Femur (tissue), 1 donor: ENCODE results near the gene HSD17B2.
A peak's percentile ranks its signal among the peaks of the same experiment; 100 is the strongest.
"Not testable (repeated sequence)": the region's sequence is repeated elsewhere in the genome, so short reads cannot be mapped to it uniquely, and the experiment has no call there.

Source experiments
- DNase-seq: peaks from one replicate; pipeline ENCODE4 v3.0.0-alpha.2; 2017

HSD17B2 gene, protein sequence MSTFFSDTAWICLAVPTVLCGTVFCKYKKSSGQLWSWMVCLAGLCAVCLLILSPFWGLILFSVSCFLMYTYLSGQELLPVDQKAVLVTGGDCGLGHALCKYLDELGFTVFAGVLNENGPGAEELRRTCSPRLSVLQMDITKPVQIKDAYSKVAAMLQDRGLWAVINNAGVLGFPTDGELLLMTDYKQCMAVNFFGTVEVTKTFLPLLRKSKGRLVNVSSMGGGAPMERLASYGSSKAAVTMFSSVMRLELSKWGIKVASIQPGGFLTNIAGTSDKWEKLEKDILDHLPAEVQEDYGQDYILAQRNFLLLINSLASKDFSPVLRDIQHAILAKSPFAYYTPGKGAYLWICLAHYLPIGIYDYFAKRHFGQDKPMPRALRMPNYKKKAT

GRCh38 chr16:82034981-82035612, at the start of gene HSD17B2:
Gene HSD17B2, plus strand, starts transcription at chr16:82035253. Its CDS starts 172 bp downstream, at chr16:82035425.
- no peak for DNase-seq

DNA sequence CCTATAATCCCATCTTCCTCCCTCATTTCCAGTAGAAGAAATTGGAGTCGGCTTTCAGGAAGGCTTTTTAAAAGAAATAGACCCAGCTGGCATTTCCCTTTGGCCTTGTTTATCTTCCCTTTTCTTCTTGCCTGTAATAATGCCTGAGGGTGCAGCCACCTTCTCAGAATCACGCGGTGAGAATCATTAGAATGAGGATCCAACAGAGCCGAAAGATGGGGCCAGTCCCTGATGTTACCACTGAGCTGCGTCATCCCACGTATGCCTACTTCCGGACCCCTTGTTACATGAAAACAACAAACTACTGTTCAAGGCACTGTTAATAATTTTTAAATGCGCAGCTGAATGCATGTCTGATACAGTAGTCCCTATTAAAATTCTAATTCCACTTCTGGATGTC, 47.9 kb upstream of the HSD17B2 start:
- no peak for DNase-seq

- no peak for DNase-seq
Measured at GRCh38 chr16:81987706-81988105, 47.3 kb upstream of the HSD17B2 start.

GRCh38 chr16:81992859-81993258, 42.2 kb upstream of the HSD17B2 start:
- DNase-seq, result no peak

DNA sequence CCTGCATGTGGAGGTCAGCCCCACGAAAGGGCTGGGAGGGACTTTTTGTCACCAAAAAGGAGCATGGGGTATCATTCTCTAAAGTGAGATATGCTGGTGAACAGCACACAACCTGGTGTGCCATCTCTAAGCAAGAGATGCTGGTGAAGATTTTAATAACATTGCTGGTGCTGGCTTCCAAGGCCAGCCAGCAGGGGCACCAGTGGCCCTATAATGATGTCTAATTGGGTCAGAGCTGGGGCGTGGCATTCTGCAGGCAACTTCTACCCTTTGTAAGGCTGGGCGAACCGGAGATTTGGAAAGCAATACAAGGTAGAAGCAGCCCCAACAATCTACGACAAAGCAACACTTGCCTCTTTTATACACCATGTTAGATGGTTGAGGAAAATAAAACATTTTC, 40.6 kb upstream of the HSD17B2 start:
- DNase-seq, result no peak

GRCh38 chr16:81995651-81996050, 39.4 kb upstream of the HSD17B2 start:
- DNase-seq, result no peak

DNA sequence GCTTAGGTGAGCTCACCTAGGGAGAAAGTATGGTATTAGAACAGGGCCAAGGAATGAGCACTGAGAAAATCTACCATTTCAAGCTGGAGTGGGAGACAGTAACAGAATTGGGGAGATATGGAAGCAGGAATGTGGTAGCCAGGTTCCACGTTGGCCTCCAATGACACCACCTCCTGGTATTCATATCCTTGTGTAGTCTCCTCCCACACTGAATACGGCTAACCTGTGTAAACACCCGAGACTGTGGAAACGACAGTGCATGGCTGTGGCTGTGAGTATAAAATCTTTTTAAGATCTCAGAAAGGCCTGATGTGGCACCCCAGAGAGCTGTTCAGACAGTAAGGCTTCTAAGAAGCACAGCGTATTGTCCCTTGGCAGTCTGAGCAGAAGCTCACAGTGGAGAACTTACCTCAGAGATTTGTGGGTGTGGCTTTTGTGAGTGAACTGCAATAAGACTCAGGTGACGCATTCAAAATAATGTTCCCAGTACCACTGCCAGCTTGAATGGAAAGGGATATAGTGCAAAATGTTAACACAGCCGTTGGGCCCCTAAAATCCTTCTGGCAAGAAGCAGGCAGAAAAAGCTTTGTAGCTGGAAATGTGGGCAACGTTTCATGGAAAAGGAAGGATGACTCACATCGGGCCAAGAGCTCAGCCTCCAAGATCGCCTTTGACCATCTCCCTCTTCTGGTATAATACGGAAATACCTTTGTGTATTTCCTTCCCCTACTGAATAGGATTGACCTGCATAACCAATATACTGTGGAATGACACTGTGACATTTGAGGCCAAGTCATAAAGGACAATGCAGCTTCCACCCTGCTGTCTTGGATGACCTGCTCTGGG, 38.2 kb upstream of the HSD17B2 start:
- DNase-seq, result peak; percentile 81

DNA sequence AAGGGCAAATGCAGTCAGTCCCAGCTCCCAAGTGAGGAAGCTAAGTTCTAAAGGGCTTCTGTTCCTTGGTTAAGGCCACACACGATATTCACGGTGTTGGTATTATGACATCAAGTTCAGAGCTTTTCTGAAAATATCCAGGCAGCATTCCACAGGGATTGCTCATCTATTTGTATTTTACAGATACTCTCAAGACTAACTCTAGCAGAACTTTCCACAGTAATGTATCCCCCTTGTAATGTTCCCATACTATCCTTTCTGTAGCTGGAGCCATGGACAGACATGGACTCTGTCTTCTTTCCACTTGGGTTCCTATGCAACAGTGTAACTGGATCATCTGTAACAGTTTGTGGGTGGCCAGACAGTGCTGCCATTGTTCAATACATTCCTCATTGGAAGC, 37.3 kb upstream of the HSD17B2 start:
- DNase-seq, result no peak

- no peak for DNase-seq
Measured at GRCh38 chr16:82002831-82003230, 32.2 kb upstream of the HSD17B2 start.

GRCh38 chr16:82004601-82005000, 30.5 kb upstream of the HSD17B2 start:
- DNase-seq, result no peak

DNA sequence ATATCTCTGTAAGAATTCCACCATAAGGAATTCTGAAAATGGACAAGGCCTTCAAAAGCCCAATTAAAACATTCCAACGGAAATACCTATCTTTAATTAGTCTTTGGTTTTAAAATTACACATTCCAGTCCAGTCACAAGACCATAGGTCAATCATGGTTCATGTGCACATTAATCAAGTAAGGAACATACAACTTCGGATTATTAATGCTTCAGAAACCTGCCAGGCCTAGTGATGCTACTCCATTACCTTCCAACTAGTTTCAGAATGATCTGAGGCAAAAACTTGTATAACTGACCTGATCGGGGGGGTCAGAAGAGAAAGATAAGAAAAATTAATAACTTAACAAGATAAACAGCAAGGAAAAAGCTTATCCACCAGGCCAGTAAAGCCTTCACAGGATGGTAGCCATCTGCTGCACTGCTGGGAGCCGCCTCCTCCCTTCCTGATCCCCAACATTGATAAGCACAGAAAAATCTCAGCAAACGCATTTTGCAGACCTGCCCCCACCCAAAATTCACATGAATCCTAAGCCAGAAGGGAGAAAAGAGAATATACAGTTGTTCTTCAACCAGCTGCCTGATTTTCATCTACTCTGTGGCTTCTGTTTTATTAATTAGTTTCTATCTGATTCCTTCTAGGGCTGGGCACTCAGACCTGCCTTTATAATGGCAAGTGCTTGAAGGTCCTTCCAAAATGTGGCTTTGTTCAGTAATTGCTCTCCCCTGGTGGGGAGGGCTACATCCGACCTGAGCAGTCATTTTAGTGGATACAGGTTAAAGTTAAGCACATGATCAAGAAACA, 29.8 kb upstream of the HSD17B2 start:
- DNase-seq, result no peak

GRCh38 chr16:82006036-82006435, 29.0 kb upstream of the HSD17B2 start:
- no peak for DNase-seq

DNA sequence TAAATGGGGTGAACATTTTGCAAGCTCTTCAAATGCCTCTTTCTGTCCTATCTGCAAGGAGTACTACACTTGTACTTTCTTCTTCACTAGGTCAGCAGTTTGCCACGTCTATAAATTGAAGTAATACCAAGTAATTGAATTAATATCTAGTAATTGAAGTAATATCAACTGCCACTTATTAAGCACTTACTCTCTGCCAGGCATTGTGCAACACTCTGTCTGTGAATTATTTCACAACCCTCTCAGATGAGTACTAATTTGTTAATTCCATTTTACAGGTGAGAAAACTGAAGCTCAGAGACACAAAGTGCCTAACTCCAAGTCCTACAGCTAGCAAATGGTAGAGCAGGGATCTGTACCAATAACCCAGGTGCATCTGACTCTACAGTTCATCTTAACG, 27.9 kb upstream of the HSD17B2 start:
- no peak for DNase-seq

DNA sequence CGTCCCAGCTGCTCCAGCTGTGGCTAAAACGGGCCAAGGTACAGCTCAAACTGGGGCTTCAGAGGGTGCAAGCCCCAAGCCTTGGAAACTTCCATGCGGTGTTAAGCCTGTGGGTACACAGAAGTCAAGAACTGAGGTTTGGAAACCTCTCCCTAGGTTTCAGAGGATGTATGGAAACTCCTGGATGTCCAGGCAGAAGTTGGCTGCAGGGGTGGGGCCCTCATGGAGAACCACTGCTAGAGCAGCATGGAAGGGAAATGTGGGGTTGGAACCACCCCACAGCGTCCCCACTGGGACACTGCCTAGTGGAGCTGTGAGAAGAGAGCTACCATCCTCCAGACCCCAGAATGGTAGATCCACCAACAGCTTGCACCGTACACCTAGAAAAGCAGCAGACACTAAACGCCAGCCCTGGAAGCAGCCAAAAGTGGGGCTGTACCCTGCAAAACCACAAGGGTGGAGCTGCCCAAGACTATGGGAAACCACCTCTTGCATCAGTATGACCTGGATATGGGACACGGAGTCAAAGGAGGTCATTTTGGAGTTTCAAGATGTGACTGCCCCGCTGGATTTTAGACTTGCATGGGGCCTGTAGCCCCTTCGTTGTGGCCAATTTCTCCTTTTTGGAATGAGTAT, 26.0 kb upstream of the HSD17B2 start:
- no peak for DNase-seq

- not testable (repeated sequence) for DNase-seq
Measured at GRCh38 chr16:82009789-82010188, 25.3 kb upstream of the HSD17B2 start.

GRCh38 chr16:82010649-82011048, 24.4 kb upstream of the HSD17B2 start:
- DNase-seq, result no peak

- peak; percentile 25 for DNase-seq
Measured at GRCh38 chr16:82011199-82011641, 23.8 kb upstream of the HSD17B2 start, which contains the start of gene SDR42E1. Gene SDR42E1, minus strand, starts transcription at chr16:82011470. Its CDS starts 10,612 bp downstream, at chr16:82000858.

DNA sequence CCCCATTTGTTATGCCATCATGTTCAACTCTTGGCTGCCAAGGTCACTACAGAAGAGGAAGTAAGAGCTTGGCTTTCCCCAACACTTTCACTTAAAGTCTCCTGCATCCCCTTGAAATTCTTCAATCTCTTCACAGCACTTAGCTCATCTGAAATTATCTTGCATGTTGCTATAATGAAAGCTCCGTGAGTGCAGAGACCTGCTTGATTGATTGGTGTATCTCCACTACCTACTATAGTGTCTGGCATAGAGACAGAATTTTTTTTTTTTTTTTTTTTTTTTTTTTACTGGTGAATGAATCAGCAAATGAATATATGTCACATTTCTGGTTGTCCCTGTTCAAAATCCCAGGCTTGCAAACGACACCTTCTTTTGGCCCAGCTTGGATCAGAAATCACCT, 21.9 kb upstream of the HSD17B2 start:
- no peak for DNase-seq

DNA sequence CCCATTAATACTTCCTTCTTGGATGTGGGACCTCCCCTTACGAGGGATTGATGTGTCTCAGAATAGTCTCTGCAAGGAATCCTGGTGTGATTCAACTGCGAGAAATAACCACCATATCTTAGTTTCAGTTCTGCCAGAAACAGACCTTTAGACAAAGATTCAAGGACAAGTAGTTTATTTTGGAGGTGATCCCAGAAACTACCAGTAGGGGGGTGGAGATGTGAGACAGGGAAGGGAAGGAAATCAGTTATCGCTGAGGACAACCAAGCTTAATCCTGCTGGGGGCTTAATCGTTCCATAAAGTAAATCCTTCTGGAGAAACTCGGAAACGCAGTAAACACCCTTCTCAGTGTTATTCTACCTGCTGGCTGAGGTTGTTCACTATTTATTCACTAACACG, 18.8 kb upstream of the HSD17B2 start:
- no peak for DNase-seq

DNA sequence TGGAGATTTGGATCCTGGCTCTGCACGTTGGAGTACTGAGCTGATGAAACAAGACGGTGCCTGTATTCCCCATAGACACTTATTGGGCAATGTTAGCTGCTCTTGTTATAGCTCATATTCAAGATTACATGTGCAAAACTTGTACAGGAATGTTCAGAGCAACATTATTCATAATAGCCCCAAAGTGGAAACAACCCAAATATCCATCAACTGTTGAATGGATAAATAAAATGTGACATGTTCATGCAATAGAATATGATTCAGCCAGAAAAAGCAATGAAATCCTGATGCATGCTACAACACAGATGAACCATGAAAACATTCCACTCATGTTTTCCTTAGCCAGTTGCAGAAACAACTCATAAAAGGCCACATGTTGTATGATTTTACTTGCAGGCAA, 18.1 kb upstream of the HSD17B2 start:
- DNase-seq, result no peak

DNA sequence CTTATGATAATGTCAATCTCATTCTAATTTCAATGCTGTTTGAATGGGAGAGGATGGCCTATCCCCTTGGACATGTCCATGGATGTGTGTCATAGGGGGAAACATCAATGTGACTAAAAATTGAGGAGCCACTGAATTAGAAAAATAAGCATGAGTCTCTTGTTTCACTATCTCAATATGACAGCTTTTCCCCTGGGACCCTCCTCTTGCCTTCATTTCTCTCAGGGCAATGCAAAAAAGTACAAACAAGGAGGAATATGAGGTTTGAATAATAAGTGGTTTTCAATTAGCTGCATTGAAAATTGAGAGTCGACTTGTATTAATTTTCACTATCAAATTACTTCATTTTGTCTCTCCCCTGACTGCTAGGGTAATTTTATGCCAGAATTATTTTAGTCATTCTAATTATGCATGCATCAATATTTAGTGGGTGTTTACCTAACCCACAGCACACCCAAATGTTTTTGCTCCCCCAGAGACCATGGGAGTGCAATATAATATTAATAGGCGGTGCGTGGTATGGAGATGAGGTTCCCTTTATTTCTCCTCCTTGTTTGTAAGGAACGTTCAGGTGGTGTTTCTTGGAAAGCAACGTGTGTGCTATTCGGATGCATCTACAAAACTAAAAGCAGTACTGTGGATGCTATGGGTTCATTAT, 17.0 kb upstream of the HSD17B2 start:
- no peak for DNase-seq
